Duodenal mucosa (tissue), 2 donors: ENCODE results near the gene BBX.

ENCODE experiments used
- H3K27ac ChIP-seq: one replicate; pipeline ENCODE4 v1.7.0; 2013; ENCODE audit warnings: low read depth, low read length
- H3K27me3 ChIP-seq, 2 donors: one replicate each; pipeline ENCODE4 v1.7.0; 2013; ENCODE audit warnings: low read length in 2 of 2, control low read depth in 1 of 2; ENCODE audit not compliant: insufficient read depth in 2 of 2, control insufficient read depth in 1 of 2
- H3K36me3 ChIP-seq, 2 donors: one replicate each; pipeline ENCODE4 v1.7.0; 2013; ENCODE audit warnings: low read length in 2 of 2, control low read depth in 1 of 2; ENCODE audit not compliant: insufficient read depth in 2 of 2, control insufficient read depth in 1 of 2
- H3K4me1 ChIP-seq, 2 donors: one replicate each; pipeline ENCODE4 v1.7.0; 2013; ENCODE audit warnings: low read length in 2 of 2, control low read depth in 1 of 2; ENCODE audit not compliant: insufficient read depth in 2 of 2, control insufficient read depth in 1 of 2
- H3K4me3 ChIP-seq, 2 donors: one replicate each; pipeline ENCODE4 v1.7.0; 2013; ENCODE audit warnings: low read length in 2 of 2, low read depth in 1 of 2
- H3K9ac ChIP-seq, 2 donors: one replicate each; pipeline ENCODE4 v1.7.0; 2013; ENCODE audit warnings: low read length in 2 of 2, low read depth in 1 of 2
- H3K9me3 ChIP-seq, 2 donors: one replicate each; pipeline ENCODE4 v1.7.0; 2013; ENCODE audit warnings: low read length in 2 of 2, control low read depth in 1 of 2; ENCODE audit not compliant: control insufficient read depth in 1 of 2

The BBX gene

DNA sequence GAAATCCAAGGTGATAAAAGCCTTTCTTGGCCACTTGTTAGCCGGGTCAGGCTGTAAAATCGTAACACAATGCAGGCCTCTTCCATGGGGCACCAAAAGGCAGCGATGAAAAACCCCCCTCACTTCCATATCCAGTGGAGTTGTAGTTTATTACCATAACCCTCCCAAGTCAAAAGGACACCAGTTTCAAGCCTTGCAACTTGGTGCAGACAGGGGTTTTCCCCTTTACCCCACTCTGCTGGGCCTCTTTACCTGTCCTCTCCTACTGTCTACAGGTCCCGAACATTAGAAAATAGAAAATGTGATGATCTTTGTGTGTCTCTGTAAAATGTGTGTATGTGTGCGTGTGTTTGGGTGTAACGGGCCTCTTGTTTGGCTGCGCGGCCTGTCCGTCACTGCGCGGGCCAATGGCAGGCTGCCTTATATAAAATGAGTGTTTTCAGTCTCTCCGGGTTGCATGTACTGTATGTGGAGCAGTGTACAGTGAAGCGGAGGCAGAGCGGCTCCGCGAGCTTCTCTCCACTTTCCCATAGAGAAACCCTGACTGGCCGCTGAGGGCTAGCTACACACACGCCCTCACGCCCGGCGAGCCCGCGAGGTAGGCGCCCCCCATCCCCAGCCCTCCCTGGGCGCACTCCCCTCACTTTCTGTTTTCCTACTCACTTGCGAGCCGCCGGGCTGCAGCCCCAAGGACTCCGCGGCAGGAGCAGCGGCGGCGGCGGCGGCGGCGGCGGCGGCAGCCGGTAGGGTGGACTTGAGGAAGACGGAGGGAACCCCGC, at the start of gene BBX:
Gene BBX (plus strand): TSS at position 453 of the 779 bp plus-strand sequence. CDS start 187,499 bp downstream, outside the sequence.
- Histone ChIP-seq H3K9ac (peak within 1 kb of the TSS; percentile 82 to 83), H3K4me3 (peak within 1 kb of the TSS; percentile 89 to 96), H3K4me1 (peaks cover 7 to 11% of the 10 kb centered on the region in 2 donors), H3K36me3 (no peaks in the 10 kb centered on the region), H3K27me3 (no peaks in the 10 kb centered on the region), H3K27ac (peak within 1 kb of the TSS; percentile 86), H3K9me3 (no peaks in the 10 kb centered on the region)

DNA sequence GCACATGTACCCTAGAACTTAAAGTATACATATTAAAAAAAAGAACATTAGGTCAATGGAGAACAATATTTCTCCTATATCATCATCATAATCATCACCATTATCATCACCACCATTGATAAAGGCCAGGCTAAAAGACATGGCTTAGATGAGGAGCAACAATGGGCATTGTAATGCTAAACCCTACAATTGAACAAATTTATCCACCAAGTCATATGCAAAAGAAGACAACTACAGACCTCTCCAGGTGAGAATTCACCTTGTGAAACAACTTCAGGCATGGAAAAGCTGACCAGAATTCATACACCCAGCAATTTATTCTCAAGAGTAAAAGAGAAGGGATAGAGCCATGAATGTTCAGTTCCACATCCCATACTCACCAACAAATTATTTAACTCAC, 46.3 kb upstream of the BBX start:
- H3K27me3 ChIP-seq, result no peaks in the 10 kb centered on the region
- no peaks in the 10 kb centered on the region for H3K36me3 ChIP-seq
- no peaks in the 10 kb centered on the region for H3K9me3 ChIP-seq
- no peak overlapping the region for H3K9ac ChIP-seq
- H3K4me3 ChIP-seq, result no peak overlapping the region
- no peaks in the 10 kb centered on the region for H3K4me1 ChIP-seq
- H3K27ac ChIP-seq, result no peak overlapping the region

DNA sequence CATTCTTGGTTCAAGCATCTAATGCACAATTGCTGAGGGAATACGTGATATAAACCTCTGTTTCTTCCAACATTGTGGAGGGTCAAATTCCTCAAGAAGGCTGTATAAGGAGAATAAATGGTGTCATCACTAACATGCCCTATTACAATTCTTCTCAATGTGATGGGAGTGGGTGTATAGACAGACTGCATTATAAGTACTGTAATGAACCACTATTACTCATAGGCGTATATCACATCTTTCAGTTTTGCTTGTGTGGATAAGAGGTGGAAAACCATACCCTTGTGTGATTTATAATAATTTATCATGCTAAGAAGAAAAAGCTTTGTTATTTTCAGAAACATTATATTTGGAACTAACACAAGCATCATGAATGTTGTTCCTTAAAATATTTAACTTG, 35.3 kb upstream of the BBX start:
- H3K4me3 ChIP-seq, result no peak overlapping the region
- H3K4me1 ChIP-seq, result no peaks in the 10 kb centered on the region
- H3K9ac ChIP-seq, result no peak overlapping the region
- no peaks in the 10 kb centered on the region for H3K36me3 ChIP-seq
- H3K27me3 ChIP-seq, result no peaks in the 10 kb centered on the region
- H3K9me3 ChIP-seq, result no peaks in the 10 kb centered on the region
- no peak overlapping the region for H3K27ac ChIP-seq

DNA sequence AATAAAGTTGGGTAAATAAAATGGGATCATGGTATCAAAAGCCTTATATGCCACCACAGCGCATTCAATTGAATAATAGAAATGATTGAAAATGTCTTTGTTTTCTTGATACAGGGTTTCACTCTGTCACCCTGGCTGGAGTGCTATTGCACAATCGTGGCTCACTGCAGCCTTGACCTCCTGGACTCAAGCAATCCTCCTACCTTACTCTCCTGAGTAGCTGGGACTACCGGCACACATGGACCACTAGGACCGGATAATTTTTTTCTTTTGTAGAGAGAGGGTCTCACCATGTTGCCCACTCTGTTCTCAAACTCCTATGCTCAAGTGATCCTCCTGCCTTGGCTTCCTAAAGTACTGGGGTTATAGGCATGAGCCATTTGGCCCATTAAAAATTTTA, 33.8 kb upstream of the BBX start:
- Histone ChIP-seq H3K36me3 (no peaks in the 10 kb centered on the region), H3K9ac (no peak overlapping the region), H3K4me3 (no peak overlapping the region), H3K27me3 (no peaks in the 10 kb centered on the region), H3K27ac (no peak overlapping the region), H3K4me1 (no peaks in the 10 kb centered on the region), H3K9me3 (no peaks in the 10 kb centered on the region)

DNA sequence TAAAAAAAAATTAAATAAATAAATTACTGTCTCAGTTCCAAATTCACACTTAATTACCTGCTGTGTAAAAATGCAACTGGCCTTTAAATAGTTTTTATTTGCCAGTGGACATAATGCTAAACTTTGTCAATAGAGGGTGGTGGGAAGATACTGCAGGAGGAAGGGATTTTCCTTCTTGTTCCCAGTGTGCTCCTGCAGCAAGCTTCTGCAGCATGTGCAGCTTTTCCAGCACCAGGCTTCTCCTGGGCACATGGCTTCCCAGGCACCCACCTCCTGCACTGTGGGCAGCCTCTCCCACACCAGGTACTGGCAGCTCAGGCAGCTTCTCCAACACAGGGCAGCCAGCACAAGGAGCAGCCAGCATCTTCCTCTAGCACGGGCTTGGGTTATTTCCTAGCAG, 29.6 kb upstream of the BBX start:
- Histone ChIP-seq H3K36me3 (no peaks in the 10 kb centered on the region), H3K27me3 (no peaks in the 10 kb centered on the region), H3K9ac (no peak overlapping the region), H3K9me3 (no peaks in the 10 kb centered on the region), H3K27ac (no peak overlapping the region), H3K4me1 (no peaks in the 10 kb centered on the region), H3K4me3 (no peak overlapping the region)

DNA sequence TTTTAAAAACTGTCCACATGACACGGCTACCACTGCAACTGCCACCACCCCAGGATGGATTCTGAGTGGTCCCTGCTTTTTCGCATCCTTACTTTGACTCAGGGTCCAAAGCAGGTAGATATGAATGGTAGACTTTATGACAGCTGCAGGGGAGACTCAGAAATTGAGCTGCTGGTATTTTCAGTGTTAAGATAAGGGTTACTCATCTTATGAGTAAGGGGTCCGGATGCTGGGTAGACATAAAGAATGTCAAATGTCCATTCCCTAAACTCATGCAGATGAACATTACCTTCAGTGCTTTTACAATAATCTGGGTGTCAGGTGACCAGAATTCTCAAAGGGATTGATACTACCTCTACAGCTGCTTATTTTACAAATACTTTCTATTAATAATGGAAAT, 25.9 kb upstream of the BBX start:
- no peak overlapping the region for H3K9ac ChIP-seq
- H3K9me3 ChIP-seq, result no peaks in the 10 kb centered on the region
- no peak overlapping the region for H3K27ac ChIP-seq
- no peaks in the 10 kb centered on the region for H3K4me1 ChIP-seq
- no peak overlapping the region for H3K4me3 ChIP-seq
- H3K36me3 ChIP-seq, result no peaks in the 10 kb centered on the region
- no peaks in the 10 kb centered on the region for H3K27me3 ChIP-seq

DNA sequence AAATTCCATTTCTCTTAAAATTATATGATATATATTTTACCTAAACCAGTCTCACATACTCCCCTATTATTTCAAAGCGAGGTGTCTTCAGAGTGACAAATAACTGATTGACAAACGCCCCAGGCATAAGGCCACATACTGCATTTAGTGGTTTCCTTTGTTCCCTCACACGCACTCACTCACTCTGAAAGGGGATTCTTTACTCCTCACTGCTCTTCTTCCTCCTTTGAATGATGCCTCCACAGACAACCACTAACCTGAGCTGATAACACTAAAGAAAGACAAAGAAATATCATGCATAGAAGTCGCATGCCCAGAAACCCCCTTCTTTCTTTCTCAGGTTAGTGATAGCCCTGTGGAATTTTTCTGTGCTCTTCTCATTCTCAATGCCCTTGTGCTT, 24.1 kb upstream of the BBX start:
- H3K4me1 ChIP-seq, result no peaks in the 10 kb centered on the region
- H3K4me3 ChIP-seq, result no peak overlapping the region
- no peaks in the 10 kb centered on the region for H3K36me3 ChIP-seq
- H3K9me3 ChIP-seq, result no peaks in the 10 kb centered on the region
- no peaks in the 10 kb centered on the region for H3K27me3 ChIP-seq
- H3K9ac ChIP-seq, result no peak overlapping the region
- H3K27ac ChIP-seq, result no peak overlapping the region

DNA sequence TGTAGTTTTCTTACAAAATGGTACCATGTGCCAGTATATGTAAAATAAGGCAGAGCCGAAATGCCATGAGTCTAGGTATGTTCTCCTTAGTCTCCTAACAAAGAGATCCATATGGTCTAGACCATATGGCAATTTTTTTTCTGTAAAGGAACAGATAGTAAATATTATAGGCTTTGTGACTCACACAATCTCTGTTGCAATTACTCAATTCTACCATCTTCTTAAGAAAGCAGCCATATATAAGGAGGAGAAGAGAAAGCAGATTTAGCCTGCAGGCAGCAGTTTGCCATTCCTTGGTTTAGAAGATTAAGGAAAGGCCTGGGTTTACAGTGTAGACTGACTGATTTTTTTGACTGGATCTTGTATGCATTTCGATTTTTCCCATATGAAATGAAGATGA, 16.3 kb upstream of the BBX start:
- no peaks in the 10 kb centered on the region for H3K4me1 ChIP-seq
- no peak overlapping the region for H3K4me3 ChIP-seq
- no peaks in the 10 kb centered on the region for H3K27me3 ChIP-seq
- H3K9ac ChIP-seq, result no peak overlapping the region
- no peaks in the 10 kb centered on the region for H3K9me3 ChIP-seq
- H3K27ac ChIP-seq, result no peak overlapping the region
- no peaks in the 10 kb centered on the region for H3K36me3 ChIP-seq

DNA sequence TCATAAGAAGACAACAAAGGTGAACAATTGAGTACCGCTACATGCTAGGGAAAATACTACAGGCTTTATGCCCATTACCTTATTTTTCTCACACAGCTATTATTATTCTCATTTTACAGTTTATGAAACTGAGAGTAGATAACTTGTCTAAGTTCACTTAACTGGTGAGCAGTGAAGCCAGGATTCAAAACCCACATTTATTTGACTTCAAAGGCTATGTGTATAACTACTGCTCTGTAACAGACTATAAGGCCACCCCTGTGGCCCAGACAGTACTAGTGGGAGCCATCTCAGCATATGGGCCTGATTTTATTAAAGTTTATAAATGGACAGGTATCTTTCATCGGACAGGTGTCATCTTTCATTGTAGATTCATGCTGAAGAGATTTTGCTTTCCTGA, 14.4 kb upstream of the BBX start:
- no peaks in the 10 kb centered on the region for H3K36me3 ChIP-seq
- no peak overlapping the region for H3K4me3 ChIP-seq
- H3K27me3 ChIP-seq, result no peaks in the 10 kb centered on the region
- H3K9me3 ChIP-seq, result no peaks in the 10 kb centered on the region
- no peak overlapping the region for H3K9ac ChIP-seq
- no peak overlapping the region for H3K27ac ChIP-seq
- no peaks in the 10 kb centered on the region for H3K4me1 ChIP-seq

DNA sequence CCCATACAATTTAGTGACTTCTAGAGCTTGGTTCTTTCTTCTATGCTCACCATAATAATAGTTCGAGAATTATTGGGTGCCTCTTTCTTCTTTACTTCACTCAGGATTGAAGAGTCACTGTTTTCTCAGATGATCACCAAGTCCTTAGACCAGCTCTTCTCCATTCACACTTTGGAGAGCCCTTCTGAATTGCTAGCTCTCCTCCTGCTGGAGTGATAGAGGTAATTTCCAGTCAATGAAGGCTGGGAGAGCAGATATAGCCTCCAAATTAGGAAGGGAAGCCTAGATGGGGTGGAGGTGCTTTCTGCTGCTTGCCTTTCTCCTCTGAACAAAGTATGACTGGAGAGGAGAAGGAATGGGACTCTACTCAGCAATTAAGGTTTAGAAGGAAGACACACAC, 10.7 kb upstream of the BBX start:
- no peak overlapping the region for H3K27ac ChIP-seq
- no peaks in the 10 kb centered on the region for H3K4me1 ChIP-seq
- no peak overlapping the region for H3K9ac ChIP-seq
- no peaks in the 10 kb centered on the region for H3K9me3 ChIP-seq
- H3K4me3 ChIP-seq, result no peak overlapping the region
- H3K27me3 ChIP-seq, result peaks cover 0 to 7% of the 10 kb centered on the region in 2 donors
- H3K36me3 ChIP-seq, result no peaks in the 10 kb centered on the region
